ENCODE results near the gene COL15A1.

Gene COL15A1

DNA sequence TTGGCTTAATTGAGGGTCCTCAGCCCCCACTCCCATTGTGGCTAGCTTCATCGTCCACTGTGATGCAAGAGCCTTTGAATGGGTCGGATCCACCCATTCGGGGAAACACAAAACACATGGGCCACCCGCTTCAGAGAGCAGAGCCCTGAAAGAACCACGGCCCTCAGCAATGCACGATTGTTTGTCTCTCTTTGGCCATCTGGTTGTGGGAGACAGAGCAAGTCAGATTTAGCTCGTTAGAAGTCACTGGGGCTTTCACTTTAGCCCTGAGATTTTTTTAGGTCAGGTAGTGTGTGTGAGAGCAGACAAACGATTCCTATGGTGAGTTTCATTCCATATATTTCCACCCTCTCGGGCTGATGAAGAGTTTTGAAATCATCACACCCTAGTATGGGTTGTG, 12.9 kb upstream of the COL15A1 start:
- Histone ChIP-seq H3K27ac (no peak overlapping the region), H3K4me3 (no peak overlapping the region)
- no peak for DNase-seq (ENCODE audit: low spot score)
- TF ChIP-seq, protein P1, sequence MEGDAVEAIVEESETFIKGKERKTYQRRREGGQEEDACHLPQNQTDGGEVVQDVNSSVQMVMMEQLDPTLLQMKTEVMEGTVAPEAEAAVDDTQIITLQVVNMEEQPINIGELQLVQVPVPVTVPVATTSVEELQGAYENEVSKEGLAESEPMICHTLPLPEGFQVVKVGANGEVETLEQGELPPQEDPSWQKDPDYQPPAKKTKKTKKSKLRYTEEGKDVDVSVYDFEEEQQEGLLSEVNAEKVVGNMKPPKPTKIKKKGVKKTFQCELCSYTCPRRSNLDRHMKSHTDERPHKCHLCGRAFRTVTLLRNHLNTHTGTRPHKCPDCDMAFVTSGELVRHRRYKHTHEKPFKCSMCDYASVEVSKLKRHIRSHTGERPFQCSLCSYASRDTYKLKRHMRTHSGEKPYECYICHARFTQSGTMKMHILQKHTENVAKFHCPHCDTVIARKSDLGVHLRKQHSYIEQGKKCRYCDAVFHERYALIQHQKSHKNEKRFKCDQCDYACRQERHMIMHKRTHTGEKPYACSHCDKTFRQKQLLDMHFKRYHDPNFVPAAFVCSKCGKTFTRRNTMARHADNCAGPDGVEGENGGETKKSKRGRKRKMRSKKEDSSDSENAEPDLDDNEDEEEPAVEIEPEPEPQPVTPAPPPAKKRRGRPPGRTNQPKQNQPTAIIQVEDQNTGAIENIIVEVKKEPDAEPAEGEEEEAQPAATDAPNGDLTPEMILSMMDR (IDR thresholded peaks at IDR 0.05) = no peak

DNA sequence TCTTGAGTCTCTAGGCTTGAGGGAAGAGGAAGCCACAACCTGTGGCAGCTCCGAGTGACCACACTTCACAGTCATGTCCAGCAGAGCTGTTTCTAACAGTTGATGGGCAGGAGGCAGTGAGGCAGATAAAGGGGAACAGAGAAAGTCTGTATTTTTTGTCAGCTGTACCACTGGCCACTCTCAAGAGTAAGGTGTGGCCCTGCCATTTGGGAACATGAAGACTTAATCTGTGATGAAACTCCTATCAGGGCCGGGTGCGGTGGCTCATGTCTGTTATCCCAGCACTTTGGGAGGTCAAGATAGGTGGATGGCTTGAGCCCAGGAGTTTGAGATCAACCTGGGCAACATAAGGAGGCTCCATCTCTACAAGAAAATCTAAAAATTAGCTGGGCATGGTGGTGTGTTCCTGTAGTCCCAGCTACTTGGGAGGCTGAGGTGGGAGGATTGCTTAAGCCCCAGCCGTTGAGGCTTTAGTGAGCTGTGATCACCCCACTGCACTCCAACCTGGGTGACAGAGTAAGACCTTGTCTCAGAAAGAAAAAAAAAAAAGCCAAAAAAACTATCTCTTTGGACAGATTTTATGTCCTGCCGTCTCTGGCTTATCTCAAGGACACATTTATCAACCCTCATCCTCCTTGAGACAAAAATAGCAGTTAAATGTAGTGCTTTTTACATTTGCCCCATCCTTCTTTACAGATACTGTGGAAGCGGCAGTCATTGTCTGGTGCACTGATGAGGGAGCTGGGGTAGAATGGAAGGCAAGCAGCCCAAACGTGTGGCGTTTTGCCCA, 11.9 kb upstream of the COL15A1 start:
- TF ChIP-seq, protein P1 (IDR thresholded peaks at IDR 0.05) = no peak
- DNase-seq (ENCODE audit: low spot score) = no peak
- Histone ChIP-seq H3K27ac (no peak overlapping the region), H3K4me3 (no peak overlapping the region)

DNA sequence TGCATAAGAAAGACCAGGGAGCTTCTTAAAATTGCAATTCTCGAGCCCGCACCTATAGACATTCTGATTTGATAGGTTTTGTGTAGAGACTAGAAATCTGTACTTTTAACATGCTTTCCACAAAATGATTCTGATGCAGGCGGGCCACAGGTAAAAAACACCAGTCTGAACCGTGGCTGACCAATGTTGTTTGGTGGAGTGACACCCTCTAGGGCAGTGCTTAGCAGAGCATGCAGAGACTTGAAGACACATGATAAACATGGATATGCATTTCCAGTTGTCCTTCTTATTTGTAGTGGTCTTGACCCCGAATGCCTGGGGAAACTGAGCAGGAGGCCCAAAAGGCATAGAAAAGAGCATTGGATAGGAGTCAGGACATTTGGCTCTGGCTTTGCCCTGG, 10.5 kb upstream of the COL15A1 start:
- TF ChIP-seq, protein P1 (IDR thresholded peaks at IDR 0.05) = no peak
- Histone ChIP-seq H3K4me3 (no peak overlapping the region), H3K27ac (no peak overlapping the region)
- no peak for DNase-seq (ENCODE audit: low spot score)

DNA sequence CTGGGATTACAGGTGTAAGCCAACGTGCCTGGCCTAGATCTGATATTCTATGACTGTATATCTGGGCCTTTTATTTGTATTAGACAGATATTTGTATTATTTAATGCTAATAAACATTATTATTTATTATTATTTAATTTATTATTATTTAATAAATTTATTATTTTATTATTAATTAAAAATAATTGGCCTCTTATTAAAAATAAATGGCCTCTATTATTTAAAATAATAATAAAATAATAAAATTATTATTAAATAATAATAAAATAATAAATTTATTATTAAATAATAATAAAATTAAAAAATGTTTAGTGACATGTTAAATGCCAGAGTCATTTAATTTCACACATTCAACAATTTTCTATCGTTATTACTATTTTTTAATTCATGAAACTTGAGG, 9.8 kb upstream of the COL15A1 start:
- DNase-seq (ENCODE audit: low spot score) = no peak
- TF ChIP-seq, protein P1 (IDR thresholded peaks at IDR 0.05) = no peak
- Histone ChIP-seq H3K4me3 (no peak overlapping the region), H3K27ac (no peak overlapping the region)

DNA sequence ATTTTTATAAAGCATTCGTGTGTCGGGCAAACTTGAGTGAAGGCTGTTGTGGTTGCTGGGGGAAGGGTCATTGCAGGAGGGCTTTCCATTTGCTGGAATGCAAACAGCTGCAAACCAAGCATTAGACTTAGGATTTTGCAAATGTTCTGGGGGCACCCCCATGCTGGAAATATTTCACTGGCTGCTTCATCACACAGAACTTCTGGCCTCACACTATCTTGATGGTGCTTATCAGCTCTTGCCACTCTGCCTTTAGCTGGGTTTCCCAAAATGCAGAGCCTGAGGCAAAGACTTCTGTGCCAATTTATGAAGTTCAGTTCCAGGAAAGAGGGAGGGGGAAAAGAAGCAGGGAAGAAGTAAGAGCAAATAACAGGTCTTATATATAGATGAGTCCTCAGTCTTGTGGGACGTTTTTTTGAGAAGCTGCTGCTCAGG, 8.6 kb upstream of the COL15A1 start:
- TF ChIP-seq, protein P1 (IDR thresholded peaks at IDR 0.05) = no peak
- H3K27ac ChIP-seq = no peak overlapping the region
- H3K4me3 ChIP-seq = no peak overlapping the region
- no peak for DNase-seq (ENCODE audit: low spot score)

DNA sequence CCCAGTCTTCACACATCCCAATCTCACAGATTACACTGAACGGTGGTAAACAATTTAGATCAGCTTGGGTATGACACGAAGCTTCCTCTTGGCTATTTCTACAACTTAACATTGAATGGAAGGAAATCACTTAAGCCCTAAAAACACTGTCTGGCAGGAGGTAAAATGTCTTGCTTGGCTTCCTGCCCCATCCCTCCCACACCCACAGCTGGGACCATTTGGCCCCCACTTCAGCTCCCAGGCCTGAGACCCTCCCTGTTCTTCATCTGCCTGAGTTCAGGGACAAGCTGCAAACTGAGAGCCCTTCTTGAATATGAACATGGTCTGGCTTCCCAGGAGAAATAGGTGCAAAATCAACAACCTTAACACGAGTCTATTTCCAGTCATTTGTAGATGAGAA, 3.4 kb upstream of the COL15A1 start:
- Histone ChIP-seq H3K27ac (no peak overlapping the region), H3K4me3 (no peak overlapping the region)
- TF ChIP-seq, protein P1 (IDR thresholded peaks at IDR 0.05) = no peak
- peak; percentile 33 for DNase-seq (ENCODE audit: low spot score)

DNA sequence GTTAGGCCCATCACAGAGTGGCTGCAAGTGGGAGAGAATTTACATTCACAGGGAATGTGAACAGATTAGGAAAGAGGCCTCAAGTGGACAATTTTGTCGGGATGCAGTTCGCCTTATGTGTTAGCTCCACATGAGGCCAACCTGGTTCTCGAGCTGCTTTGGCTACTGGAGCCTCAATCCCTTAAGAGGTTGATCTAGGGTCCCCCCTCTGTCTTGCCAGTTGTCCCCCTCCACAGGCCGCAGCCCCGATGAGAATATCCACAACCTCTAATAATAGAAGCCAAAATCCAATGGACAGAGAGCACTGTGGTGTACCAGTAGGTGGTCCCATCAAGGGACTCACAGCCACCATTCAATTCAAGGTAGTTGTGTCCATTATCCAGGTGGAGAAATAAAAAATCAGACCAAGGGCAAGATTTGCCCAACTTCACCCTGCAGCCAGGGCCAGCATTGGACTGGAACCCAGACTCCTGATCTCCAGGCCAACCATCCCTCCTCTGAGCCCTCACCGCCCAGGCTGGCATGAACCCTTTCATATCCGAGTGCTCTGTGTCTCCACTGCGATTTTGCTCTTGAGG, 1.7 kb upstream of the COL15A1 start:
- TF ChIP-seq, protein P1 (IDR thresholded peaks at IDR 0.05) = no peak
- DNase-seq (ENCODE audit: low spot score) = peak; percentile 66
- Histone ChIP-seq H3K27ac (peak overlapping the region in 1 of 2 donors; percentile 88), H3K4me3 (peak overlapping the region; percentile 80)
